Measurements from ENCODE around the gene SLCO1A2.
"Not testable (repeated sequence)": the region's sequence is repeated elsewhere in the genome, so short reads cannot be mapped to it uniquely, and the experiment has no call there.

Gene SLCO1A2, protein sequence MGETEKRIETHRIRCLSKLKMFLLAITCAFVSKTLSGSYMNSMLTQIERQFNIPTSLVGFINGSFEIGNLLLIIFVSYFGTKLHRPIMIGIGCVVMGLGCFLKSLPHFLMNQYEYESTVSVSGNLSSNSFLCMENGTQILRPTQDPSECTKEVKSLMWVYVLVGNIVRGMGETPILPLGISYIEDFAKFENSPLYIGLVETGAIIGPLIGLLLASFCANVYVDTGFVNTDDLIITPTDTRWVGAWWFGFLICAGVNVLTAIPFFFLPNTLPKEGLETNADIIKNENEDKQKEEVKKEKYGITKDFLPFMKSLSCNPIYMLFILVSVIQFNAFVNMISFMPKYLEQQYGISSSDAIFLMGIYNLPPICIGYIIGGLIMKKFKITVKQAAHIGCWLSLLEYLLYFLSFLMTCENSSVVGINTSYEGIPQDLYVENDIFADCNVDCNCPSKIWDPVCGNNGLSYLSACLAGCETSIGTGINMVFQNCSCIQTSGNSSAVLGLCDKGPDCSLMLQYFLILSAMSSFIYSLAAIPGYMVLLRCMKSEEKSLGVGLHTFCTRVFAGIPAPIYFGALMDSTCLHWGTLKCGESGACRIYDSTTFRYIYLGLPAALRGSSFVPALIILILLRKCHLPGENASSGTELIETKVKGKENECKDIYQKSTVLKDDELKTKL

DNA sequence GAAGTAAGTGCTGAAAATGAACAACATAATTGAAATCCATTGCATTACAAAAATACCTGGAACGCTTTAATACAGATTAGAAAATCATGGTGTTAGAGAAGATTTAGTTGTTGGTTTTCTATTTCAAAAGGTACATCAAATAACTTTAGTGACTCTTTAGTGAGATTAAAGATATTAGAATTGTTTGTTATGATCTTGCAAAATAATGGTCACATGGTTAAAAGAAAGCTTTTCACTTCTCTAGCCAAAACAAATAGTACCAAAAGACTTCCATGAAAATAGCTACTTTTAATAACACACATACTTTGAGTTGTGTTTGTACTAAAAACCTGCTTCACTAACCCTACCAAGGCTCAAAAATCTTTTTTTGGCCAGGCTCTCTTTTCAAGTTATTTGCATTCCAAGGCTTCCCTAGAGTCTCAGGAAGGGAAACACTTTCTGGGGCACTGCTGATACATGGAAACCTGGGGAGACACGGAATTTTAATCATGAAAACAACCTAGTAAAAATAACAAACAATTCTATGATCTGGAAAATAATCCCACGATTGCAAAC is at the start of gene SLCO1A2:
Gene SLCO1A2, minus strand, starts transcription at position 147 of the 555 bp plus-strand sequence. CDS start 270 bp downstream, outside the sequence.
- DNase-seq = no peak

DNA sequence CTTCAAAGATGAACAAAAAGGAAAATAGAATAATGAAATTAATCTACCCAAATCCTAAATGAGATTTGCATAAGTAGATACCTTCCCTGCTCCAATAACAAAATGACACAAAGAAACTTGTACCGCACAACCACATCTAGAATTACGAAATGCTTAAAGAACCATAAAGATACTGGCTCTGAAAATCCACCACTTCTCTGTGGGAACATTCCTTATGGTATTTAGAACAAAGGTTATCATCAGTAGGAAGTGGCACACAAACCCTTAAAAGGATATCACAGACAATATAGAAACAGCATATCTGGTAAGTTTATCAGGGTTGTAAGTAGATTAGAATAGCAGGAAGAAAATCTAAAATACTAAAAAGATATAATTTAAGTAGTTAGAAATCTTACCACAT is 49.5 kb upstream of the SLCO1A2 start:
- DNase-seq = no peak

DNA sequence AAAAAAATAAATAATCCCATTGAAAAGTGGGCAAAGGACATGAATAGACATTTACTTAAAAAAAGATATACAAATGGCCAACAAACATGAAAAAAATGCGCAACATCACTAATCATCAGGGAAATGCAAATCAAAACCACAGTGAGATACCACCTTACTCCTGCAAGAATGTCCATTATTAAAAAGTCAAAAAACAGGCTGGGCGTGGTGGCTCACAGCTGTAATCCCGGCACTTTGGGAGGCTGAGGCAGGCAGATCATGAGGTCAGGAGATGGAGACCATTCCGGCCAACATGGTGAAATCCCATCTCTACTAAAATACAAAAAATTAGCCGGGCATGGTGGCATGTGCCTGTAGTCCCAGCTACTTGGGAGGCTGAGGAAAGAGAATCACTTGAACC is 46.6 kb upstream of the SLCO1A2 start:
- DNase-seq = not testable (repeated sequence)

DNA sequence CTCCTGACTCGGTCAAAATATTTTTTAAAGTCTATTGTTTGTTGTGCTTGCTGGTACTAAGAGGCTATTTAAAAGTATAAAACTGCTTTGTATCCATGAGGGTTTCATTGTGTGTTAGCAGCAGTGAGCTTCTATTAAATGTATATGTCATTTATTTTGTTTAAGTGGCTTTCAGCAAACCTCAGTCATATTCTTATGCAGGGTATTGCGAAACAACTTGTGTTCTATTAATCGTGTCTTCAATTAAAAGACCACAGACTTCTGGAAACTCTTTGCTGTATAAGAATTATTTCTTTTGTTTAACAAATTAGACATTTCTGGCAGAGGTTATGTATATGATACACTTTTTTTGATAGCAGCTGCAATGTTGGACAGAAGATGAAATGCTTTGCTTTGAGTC is 44.5 kb upstream of the SLCO1A2 start:
- no peak for DNase-seq

DNA sequence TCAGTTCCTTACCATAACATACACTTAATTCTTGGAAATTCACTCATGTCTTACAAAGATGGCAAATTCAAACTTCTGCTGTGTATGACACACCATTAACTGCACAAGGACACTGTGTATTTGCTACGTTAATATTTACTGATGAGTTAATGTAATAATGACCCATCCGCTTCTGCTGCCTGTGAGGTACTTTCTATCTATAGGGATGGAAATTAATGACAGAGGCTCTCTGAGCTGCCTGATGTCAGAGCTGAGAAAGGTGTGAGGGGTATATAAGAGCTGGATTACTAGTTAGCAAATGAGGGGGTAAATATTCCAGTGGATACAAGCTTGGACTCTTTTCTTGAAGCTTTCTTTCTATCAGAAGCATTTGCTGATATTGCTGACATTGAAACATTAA is 37.9 kb upstream of the SLCO1A2 start, which contains the start of gene IAPP:
Gene IAPP, plus strand, starts transcription at position 301 of the 400 bp plus-strand sequence. CDS start 450 bp downstream, outside the sequence.
- DNase-seq = no peak

DNA sequence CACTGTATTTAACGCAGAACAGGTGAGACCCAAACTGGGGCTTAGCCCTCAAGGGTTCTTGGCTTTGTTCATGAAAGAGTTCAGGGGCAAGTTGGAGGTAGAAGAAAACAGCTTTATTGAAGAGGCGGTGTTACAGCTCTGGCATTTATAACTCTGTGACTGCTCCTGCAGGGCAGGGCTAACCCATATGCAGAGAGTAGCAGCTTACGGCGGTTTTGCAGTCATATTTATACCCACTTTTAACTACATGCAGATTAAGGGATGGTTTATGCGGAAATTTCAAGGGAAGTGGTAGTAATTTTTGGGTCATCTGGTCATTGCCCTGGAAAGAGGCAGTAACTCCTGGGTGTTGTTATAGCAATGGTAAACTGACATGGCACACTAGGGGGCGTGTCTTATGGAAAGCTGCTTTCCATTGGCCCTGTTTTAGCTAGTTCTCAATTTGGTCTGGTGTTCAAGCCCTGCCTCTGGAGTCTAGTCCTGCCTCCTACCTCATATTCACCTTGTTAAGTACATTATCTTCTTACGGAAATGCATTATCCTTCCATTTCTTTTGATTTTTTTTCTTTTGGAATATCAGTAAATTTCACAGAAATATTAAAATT is 36.2 kb upstream of the SLCO1A2 start:
- DNase-seq = no peak

DNA sequence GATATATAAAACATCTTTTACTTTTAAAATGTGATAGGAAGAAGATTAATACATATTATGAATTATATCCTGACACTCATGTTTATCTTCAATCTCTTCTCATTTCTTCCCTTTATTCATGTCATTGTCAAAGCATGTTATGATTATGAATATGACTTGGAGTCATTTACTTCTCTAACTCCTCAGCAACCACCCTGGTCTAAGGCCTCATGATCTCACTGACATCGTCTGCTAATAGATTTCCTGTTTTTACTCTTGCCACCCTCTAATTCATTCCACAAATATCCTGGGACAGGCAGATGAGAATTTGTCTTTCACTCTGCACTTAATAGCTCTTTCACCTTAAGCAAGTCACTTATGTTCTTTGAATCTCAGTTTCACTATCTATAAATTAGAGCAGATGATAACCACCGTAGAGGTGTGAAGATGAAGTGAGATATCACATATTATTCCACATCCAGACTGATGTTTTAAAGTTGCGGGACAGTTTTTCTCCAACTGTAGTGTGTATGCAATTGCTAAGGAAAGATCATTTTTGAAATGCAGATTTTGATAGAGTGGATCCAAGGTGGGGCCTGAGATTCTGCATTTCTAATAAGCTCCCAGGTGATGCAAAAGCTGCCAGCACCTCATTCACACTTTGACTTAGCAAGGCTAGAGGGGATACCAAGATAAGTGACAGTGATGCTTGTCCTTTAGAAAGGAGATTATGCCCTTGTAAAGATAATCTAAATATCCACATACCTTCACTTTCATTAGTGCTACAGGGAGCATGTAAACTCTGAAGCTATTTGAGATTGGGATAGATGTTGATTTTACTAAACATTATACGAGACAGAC is 34.6 kb upstream of the SLCO1A2 start:
- DNase-seq = no peak

DNA sequence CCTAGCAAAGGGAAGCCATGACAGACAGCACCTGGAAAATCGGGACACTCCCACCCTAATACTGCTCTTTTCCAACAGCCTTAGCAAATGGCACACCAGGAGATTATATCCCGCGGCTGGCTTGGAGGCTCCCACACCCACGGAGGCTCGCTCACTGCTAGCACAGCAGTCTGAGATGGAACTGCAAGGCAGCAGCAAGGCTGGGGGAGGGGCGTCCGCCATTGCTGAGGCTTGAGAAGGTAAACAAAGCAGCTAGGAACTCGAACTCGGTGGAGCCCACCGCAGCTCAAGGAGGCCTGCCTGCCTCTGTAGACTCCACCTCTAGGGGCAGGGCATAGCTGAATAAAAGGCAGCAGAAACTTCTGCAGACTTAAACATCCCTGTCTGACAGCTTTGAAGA is 25.9 kb upstream of the SLCO1A2 start:
- DNase-seq = not testable (repeated sequence)

DNA sequence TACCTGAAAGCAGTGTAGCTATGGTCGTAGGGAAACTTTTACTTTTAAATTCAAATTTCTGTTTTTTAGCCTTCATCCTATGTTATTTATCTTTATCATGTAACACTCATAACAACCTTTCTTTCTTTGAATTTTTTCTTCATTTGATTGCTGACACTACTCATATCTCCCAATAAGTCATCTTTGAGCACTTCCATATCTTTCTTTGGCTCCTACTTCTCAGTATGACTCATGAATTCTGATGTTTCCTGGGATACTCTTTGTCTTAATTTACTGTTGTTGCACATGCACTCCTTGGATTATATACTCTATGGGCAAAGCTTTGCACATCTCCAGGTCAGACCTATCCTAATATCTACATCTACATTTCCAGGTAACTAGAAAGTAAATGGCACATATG is 19.9 kb upstream of the SLCO1A2 start:
- DNase-seq = peak; percentile 14

DNA sequence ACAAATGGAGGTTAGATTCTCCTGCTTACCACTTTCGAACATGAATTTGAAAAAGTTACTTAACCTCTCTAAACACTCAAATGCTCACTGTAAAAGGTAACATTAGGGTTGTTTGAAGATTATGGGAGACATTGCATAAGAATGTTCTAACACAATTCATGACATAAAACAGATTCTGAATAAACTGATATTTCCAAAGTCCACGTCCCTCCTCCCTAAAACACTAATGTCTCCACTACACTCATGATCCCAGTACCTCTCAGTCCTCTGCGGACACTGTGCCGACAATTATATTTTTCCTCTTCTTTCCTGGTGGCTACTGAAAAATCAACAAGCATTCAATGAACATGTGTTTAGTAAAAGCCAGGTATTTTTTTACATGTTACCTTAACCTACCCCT is 19.2 kb upstream of the SLCO1A2 start:
- no peak for DNase-seq

DNA sequence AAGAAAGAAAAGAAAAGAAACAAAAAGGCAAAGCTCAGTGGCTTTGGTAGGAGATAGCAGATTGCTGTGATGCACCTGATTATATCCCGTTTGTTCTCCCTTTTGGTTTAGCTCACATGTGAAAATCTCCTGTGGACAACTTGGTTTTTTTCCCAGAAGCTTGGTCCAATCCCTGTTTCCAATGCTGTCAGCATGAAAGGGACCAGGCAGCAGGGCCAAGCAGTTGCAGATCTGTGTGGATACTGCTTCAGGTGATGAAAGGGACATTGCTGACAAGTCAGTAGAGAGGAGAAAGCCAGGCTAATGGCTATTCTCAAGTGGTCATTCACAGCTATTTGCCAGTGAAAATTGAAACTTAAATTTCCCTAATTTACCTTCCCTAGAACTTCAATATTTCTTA is 18.8 kb upstream of the SLCO1A2 start:
- no peak for DNase-seq

DNA sequence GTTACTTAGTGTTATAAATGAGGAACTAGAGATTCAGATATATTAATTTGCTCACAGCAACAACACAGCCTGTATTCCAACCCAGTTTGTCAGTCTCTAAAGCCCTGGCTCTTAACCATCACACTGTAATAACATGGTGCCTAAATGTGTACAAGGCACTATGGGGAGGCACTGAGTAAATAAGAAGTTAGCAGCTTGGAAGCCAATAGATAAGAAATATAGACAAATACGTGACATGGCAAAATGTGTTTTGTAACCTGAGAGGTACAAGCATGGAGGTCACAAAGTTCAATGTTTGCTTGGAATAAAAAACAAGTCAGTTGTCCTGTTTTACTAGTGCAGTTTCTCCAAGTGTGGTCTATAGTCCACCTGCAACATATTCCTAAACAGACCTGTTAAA is 16.3 kb upstream of the SLCO1A2 start:
- no peak for DNase-seq

DNA sequence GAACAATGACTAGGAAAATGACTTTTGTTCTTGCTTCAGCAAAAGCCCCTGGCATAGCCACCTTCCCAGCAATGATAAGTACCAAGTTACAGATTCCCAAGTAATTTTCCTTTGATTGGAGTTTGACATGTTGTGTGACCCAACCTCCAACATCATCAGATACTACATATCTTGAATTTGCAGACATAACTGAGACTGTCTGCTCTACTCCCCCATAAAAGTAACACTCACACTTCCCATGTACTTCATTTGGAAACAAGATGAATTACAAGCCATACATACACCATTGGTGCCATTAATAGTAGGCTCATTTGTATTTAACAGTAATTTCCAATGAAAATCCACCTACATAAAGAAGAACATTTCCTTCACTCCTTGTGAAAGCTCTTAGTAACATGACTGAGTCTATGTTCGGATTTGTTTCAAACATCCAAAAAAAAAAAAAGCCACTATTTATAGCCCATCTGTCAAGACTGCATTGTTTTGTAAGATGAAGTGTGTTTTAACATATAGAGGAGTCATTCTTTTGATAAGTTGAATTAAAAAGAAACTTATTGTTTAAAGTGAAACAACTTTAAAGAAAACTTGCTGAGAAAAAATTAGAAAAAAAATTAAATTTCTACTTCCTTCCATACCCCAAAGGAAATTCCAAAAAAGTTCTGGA is 12.0 kb upstream of the SLCO1A2 start:
- no peak for DNase-seq

DNA sequence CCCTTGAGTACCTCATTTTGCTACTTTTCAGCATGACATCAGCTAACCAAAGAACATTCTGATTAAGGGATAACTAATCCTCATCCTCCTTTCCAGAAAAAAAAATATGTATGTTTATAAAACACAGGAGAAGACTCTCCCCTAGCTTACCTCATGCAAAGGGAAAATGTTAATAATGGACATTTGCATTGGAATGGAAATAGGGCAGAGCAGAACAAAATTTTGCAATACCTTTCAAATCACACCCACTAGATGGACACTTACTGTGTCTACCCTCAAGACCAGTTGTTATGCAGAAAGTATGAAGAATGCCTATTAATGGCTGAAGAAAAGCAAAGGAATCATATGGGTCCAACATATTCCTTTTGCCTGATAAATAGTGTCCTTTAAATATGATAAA is 8.9 kb upstream of the SLCO1A2 start:
- DNase-seq = no peak

DNA sequence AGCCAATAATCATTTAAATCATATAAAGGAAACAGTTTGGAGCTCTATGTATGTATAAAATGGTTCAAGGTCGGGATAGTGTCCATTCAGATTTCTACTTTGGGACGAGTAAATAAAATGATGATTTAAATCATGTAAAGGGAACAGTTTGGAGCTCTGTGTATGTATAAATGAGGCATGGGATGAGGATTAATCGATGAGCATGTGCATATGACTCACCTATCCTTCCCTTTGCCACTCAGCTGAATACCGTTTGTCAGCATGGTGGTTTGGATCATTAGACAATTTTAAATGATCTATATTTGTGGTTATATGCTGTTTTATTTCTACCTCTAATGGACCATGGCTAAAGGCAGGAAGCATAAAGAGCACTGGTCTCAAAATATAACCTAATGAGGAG is 7.1 kb upstream of the SLCO1A2 start:
- no peak for DNase-seq

DNA sequence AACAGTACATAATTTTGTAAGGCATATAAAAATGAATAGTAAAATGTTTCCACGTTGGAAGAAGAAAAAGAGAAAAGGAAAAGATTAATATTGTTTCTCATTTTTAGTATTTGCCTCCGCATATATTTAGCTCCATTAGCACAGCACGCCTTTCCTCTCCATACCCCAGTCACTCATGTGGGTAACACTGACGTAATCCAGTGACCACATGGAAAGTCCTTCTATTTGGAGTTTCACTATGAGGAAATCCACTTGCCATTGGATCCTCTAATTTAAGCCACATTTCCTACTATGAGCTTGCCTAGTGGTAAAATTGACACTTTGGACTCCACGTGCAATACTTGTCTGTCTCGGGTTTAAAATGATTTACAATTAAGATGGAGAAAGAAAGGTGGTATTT is 5.7 kb upstream of the SLCO1A2 start:
- DNase-seq = no peak

DNA sequence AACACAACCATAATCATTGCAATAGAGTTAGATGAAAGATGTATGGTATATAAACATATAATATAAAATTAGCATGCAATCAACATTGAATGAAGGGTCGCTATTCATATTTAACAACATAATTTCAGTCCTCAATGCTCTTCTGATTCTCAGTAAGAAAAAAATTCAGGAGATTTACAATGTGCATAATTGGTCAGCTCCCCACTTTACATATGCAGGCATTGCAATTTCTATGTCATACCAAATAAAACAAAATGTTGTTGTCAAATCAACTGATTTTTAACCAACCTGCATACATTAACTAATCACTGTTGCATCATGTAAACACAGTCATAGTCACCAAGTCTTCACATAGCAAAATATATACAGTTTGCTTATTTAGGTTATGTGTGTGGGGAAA is 5.2 kb upstream of the SLCO1A2 start:
- no peak for DNase-seq

DNA sequence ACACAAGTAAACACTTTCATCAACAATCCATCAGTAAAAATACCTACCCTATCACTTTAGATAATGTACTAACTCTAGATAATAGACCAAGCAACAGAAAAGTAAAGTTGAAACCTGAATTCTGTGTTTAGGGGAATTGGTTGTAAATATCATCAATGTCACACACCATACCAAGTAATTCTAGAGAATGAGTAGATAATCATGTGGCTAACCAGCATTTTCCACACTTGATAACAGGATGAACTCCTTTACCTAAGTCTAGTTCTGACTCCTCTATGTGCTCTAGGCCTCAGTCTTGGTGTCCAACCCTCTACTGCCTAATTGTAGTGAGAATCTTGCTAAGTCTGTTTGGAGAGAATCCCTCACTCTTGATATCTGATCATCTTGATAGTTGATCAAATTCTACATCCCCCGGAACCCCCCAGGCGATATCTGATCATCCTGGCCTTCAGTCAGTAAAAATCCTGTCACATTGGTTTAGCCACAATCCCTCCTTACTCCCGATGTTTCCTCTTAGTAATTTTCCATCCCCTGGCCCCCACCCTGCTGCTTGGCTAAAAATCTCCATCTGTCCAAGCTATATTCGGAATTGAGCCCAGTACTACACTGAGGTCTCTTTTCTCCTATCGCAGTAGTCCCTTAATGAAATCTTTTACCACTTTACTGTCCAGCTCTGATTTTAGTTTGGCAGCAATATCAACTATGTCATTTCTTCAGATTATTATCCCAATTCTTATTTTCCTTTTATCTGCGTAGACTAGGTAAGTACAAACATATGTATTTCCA is 3.4 kb upstream of the SLCO1A2 start:
- DNase-seq = no peak

DNA sequence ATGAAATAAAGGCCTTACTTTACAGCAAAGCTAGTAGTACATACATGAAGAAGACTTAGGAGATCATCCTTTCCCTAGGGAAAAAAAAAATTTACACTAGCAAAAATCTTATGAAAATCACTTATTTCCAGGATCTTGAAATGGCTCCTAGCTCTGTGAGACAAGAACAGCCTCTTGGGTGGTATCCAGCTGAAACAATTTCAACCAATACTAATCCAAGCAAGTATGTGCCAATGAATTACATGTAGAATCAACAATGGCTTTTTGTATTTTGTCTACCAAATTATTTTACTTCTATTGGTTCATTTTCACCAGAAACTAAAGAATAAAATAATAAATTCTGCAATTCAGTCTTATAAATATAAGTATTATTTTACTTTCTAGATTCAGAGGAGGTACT is 2.7 kb upstream of the SLCO1A2 start:
- no peak for DNase-seq

DNA sequence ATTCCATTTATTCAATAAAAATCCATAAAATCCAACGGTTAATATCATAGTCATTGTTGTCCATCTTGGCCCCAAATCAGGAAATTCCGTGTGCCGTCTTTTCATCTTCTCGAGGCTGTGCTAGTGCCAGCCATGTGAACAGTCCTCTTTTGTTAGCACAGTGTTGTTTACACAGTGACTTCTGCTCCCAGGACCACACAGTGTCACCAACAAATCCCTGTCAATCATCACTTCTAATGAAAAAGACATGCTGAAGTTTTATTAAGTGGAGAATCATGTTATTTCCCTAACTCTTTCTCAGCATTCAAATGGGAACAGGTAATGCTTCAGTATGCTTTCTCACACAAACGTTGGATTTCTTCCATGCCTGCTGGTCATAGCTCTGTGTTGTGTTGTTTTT is 1.9 kb upstream of the SLCO1A2 start:
- DNase-seq = no peak

DNA sequence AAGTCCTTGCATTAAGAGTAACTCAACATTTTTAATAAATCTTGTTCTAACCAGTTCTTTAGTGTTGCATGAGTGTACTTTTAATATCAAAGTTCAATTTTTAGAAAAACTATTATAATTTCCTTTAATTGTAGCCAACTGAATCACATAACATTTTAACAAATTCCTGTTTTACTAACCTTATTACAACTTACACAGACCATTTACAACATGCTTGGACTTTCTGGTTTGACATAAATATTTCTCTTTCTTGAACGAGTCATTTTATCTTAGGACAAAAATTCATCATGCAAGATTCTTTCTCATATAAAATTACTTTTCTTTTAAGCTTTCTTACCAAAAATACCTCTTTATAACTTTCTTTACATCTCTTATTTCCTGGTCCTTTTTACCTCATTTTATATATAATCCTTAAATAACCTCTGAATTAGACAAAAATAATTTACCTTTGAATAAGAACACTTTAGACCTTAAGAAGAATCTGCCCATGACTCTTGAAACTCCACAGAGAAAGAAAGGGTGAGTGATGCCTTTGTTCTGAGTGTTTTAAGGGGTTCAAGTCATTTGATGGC is 3.9 kb downstream of the SLCO1A2 start:
- no peak for DNase-seq

Measured in HCEC 1CT (cell line).